NCI-H146 treated with DMSO at 0.1 percent for 48 hours (cell line): ENCODE measurements around the gene USP3.
"Not testable (repeated sequence)": the region's sequence is repeated elsewhere in the genome, so short reads cannot be mapped to it uniquely, and the experiment has no call there.

Experiments used
- DNase-seq: peaks from one replicate; lab custom pipeline; 2025; ENCODE audit not compliant: unreplicated experiment; lab: John Stamatoyannopoulos, UW

USP3 gene

GRCh38 chr15:63509955-63510940 is 5.9 kb downstream of the USP3 start:
- no peak for DNase-seq

DNA sequence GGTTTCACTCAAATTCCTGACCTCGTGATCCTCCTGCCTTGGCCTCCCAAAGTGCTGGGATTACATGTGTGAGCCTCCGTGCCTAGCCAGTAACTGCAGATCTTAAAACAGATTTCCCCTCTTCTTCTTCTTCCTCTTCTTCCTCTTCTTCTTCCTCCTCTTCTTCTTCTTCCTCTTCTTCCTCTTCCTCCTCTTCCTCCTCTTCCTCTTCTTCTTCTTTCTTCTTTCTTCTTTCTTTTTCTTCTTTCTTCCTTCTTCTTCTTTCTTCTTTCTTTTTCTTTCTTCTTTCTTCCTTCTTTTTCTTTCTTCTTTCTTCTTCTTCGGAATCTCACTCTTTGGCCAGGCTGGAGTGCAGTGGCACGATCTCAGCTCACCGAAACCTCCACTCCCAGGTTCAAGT is 7.8 kb downstream of the USP3 start:
- no peak for DNase-seq

- no peak for DNase-seq
Measured at GRCh38 chr15:63513271-63513670, 8.9 kb downstream of the USP3 start.

GRCh38 chr15:63513728-63514127 is 9.3 kb downstream of the USP3 start:
- DNase-seq, result no peak

DNA sequence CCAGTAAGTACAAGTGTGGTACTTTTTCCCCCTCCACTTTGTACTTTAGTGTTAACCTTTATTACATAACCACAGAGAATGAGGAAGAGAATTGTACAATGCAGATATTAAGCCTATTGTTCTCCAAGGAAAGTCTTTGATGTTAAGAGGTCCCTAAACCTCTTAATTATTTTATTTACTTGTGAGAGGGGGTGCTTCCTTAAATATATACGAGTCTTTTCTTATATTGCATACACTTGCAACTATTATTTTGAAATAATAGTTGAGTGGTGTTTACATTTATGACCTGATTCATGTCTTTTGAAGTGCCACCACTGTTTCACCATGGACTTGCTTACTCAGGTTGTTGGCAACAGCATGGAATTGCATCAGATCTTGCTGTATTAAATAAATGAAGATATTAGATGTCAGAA is 10.1 kb downstream of the USP3 start:
- DNase-seq, result no peak

GRCh38 chr15:63517202-63517601 is 12.8 kb downstream of the USP3 start:
- DNase-seq, result no peak

GRCh38 chr15:63517628-63518027 is 13.2 kb downstream of the USP3 start:
- no peak for DNase-seq

DNA sequence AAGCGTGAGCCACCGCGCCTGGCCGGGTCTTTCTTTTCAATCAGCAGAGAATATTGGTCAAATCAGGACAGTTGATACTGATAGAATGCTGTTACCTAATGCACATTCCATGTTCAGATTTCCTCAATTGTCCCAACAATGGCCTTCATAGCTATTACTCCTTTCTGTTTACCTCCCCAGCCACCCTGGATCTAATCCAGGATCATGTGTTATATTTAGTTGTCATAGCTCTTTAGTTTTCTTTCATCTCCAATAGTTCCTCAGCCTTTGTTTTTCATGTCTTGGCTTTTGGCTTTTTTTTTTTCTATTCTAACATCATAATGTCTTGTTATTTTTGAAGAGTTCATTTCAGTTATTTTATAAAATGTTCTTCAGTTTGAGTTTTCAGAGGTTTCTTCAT is 14.6 kb downstream of the USP3 start:
- no peak for DNase-seq

DNA sequence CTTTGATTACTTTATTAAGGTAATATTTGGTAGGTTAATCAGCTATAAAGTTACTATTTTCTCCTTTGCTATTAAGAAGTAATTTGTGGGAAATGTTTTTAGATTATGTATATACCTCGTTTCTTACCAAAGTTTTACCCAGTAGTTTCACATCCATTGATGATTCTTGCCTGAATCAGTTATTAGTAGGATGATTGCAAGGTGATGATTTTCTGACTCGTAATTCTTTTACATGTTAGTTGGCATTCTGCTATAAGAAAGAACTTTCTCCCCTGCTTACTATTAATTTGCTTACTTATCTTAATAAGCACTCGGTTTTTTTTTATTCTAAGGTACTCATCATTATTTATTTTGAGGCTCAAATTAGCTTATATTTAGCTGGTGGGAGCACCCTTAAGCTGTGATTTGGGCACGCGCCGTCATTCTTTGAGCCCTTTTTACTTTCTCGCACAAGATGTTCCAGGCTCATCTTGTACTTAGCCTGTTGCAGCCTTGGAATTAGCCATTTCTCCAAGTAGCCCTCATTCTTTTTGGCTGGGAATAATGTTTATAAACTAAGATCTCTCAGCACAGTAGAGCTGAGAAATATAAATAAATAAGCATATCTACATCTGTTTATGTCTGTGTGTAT is 15.3 kb downstream of the USP3 start:
- no peak for DNase-seq

DNA sequence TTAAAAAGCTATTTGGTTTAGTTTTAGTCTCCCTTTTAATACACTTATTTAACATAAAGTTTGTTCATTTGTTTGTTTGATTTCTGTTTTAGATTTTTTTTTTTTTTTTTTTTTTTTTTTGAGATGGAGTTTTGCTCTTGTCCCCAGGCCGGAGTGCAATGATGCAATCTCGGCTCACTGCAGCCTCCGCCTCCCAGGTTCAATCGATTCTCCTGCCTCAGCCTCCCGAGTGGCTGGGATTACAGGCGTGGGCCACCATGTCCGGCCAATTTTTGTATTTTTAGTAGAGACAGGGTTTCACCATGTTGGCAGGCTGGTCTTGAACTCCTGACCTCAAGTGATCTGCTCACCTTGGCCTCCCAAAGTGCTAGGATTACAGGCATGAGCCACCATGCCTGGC is 16.1 kb downstream of the USP3 start:
- not testable (repeated sequence) for DNase-seq

GRCh38 chr15:63522225-63522578 is 17.8 kb downstream of the USP3 start:
- DNase-seq, result no peak

DNA sequence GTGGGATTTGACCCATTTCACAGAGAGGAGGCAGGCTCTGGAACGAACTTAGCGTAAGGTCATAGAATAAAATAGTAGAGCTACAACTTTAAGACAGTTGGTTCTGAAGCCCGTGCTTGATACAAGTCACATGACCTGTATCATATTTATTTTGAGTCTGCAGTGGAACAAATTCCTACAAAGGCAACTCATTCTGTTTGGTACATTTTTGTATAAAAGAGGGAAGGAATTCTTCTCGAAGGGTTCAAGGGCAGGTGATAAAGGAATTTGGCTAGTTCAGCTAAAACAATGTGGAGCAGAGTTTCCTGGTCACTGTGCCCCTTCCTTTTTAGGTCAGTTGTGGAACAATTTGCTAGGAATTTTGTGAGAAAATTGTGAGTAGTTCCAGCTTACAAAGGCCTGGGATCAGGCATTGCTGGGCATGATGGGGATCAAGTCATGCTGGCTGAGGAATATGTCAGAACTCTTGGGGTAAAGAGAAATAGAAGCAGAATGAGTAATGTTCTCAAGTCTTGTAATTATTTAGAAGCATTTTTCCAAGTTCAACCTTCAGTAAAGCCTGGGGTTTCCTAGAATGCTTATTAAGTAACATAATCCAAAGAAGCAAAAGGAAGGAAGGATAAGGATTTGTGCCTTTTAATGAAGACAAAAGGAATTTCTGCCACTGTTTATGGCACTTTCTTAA is 19.1 kb downstream of the USP3 start:
- DNase-seq, result no peak

DNA sequence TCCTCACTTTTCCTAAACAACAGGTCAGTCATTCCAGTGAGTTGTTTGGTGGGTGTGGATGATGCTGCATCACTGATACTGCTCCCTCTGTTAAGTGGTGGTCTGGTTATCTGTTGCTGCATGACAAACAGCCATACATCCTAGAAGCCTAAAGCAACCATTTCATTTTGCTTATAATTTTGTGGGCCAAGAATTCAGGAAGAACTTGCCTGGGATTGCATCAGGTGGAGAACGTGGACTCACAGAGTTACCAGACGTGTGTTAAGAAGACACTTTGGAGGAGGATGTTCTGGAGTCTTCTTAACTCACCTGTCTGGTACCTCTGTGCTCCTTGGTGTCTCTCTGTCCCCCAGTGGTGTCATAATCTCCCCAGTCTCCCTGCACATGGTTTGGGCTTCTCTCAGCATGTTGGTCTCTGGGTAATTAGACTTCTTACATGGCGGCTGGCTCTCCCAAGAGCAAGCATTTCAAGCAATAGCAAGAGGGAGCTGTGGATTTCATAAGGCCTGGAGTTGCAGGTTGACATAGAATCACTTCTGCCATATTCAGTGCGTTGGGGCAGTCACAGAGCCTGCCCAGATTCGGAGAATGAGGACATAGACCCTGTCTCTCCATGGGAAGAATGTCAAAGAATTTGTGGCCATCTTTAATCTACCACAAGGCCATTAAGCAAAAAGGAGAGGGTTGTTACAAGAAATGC is 20.1 kb downstream of the USP3 start:
- DNase-seq, result no peak

- DNase-seq, result no peak
Measured at GRCh38 chr15:63526401-63526800, 22.0 kb downstream of the USP3 start.

GRCh38 chr15:63528138-63528659 is 23.8 kb downstream of the USP3 start:
- DNase-seq, result no peak

DNA sequence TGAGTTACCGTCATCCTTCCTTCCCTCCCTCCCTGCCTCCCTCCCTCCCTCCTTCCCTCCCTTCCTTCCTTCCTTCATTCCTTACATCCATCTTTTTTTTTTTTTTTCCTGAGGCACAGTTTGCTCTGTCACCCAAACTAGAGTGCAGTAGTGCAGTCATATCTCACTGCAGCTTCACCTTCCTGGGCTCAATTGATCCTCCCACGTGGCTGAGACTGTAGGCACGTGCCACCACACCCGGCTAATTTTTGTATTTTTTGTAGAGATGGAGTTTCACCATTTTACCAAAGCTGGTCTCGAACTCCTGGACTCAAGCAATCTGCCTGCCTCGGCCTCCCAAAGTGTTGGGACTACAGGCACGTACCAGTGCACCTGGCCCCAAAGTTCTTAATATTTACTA is 25.8 kb downstream of the USP3 start:
- no peak for DNase-seq

- DNase-seq, result no peak
Measured at GRCh38 chr15:63530752-63531299, 26.4 kb downstream of the USP3 start.

DNA sequence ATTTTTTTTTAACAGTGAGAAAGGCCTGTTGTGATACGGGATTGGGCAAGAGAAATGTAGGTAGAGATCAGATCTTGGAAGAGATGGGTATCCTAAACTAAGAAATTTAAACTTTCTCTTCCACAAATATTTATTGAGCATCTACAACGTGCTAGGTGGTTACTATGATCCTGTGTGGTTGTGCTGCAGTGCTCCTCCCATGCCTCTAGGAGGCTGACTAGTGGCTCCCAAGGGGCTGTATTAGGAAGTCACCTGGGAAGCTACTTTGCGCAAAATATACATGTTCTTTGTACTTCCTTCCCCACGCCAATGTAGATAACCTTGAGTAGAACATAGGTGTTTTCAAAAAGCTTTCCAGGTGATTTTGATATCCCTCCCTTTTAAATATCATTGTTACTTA is 27.2 kb downstream of the USP3 start:
- no peak for DNase-seq

DNA sequence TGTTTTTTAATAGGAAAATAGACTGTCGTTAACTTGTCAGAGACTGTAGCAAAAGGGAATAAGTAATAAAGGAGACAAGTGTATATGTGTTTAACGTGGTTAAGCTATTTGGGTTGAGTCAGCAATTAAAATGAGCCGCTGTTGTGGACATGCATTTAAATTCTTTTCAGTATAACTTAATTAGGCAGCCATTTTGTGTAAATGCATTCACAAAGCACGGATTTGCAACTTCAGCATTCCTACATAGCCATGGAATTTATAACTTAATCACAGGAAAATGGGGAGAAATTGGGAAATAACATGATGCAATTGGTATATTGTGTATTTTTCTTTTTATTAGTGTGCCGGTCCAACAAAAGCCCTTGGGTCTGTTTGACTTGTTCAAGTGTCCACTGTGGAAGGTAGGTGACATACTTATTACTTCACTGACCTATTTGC is 27.9 kb downstream of the USP3 start:
- DNase-seq, result no peak

DNA sequence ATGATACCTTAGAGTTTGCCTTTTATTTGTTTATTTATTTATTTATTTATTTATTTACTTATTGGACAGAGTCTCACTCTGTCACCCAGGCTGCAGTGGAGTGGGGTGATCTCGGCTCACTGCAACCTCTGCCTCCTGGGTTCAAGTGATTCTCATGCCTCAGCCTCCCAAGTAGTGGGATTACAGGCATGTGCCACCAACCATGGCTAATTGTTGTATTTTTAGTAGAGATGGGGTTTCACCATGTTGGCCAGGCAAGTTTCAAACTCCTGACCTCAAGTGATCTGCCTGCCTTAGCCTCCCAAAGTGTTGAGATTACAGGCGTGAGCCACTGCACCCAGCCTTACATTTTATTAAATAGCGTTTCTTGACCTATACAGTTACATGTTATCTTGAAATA is 30.5 kb downstream of the USP3 start:
- DNase-seq, result not testable (repeated sequence)

- no peak for DNase-seq
Measured at GRCh38 chr15:63535689-63536088, 31.3 kb downstream of the USP3 start.
